ENCODE results near the gene AGBL4. TPM values are rescaled to one million over a fixed set of nuclear protein-coding genes. Genes with fewer than 3 reads are reported as not detected.

The AGBL4 gene
- total RNA-seq, 6 experiments from 2014 or later: 0.06 to 1.8 (median 0.93) TPM

DNA sequence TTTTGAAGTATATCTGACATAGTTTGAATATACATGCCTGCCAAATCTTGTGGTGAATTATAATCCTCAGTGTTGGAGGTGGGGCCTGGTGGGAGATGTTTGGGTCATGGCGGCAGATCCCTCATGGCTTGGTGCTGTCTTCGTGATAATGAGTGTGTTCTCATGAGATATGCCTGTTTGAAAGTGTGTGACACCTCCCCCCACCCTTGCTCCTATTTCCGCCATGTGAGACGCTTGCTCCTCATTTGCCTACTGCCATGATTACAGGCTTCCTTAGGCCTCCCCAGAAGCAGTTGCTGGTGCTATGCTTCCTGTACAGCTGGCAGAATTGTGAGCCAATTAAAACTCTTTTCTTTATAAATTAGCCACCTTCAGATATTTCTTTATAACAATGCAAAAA is 810.5 kb downstream of the AGBL4 start:
- Histone ChIP-seq H3K4me3 (no peak overlapping the region), H3K27ac (no peak overlapping the region), H3K27me3 (no peaks in the 10 kb centered on the region), H3K4me1 (no peaks in the 10 kb centered on the region), H3K36me3 (no peaks in the 10 kb centered on the region), H3K9me3 (no peaks in the 10 kb centered on the region)
- DNase-seq (no peak), ATAC-seq (no peak)
- TF ChIP-seq, protein P1, sequence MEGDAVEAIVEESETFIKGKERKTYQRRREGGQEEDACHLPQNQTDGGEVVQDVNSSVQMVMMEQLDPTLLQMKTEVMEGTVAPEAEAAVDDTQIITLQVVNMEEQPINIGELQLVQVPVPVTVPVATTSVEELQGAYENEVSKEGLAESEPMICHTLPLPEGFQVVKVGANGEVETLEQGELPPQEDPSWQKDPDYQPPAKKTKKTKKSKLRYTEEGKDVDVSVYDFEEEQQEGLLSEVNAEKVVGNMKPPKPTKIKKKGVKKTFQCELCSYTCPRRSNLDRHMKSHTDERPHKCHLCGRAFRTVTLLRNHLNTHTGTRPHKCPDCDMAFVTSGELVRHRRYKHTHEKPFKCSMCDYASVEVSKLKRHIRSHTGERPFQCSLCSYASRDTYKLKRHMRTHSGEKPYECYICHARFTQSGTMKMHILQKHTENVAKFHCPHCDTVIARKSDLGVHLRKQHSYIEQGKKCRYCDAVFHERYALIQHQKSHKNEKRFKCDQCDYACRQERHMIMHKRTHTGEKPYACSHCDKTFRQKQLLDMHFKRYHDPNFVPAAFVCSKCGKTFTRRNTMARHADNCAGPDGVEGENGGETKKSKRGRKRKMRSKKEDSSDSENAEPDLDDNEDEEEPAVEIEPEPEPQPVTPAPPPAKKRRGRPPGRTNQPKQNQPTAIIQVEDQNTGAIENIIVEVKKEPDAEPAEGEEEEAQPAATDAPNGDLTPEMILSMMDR (IDR thresholded peaks at IDR 0.05): no peak
- TF ChIP-seq POLR2A (IDR thresholded peaks at IDR 0.05): no peak
- 57% methylated on average over 4 of the region's 4 CpGs for WGBS (ENCODE audit: insufficient coverage, low coverage, low lambda C conversion rate, missing lambda C conversion rate)
- intact Hi-C loops (cut with DNase I): no loop called here

DNA sequence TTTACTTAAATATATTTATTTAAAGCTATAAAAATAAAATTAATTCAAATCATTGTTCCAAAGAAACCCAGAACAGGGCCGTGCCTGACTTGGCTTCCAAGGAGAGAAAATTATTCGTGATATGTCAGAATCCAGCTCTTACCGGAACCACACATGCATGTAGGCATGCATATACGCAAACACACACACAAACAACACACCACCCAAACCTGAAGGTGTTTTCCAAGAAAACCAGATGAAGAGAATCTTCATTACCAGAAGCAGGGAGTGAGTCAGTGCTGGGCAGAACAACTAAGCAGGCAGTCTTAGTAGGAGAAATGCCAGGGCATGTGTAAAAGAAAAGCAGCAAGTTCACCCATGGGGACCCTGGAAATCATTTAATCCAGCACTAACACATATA is 815.0 kb downstream of the AGBL4 start:
- TF ChIP-seq, protein P1 (IDR thresholded peaks at IDR 0.05): no peak
- no peak for TF ChIP-seq POLR2A (IDR thresholded peaks at IDR 0.05)
- DNase-seq: no peak
- Histone ChIP-seq H3K27me3 (no peaks in the 10 kb centered on the region), H3K9me3 (no peaks in the 10 kb centered on the region), H3K27ac (no peak overlapping the region), H3K36me3 (no peaks in the 10 kb centered on the region), H3K4me1 (no peaks in the 10 kb centered on the region), H3K4me3 (no peak overlapping the region)
- WGBS (ENCODE audit: insufficient coverage, low coverage, low lambda C conversion rate, missing lambda C conversion rate): 59% methylated on average over 4 of the region's 4 CpGs
- intact Hi-C loops (cut with DNase I): no loop called here
- ATAC-seq: no peak

DNA sequence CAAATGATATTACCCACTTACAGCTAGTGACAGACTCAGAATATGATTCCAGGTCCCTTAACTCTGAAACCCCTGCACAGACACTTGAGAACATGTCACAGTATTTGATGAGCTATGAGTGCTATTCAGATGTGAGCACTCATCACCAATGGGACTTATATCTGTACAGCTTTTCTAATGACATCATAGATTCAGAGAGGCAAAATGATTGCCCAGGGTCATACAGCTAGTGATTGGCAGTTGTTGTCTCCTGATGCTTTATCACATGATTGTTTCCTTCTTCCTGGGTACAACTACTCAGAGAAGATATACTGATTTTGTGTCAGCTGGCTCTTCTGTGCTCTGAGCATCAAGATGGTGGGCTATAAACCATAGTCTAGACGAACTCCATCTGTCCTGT is 819.0 kb downstream of the AGBL4 start:
- H3K9me3 ChIP-seq: no peaks in the 10 kb centered on the region
- ATAC-seq (no peak), DNase-seq (no peak)
- no peaks in the 10 kb centered on the region for H3K4me1 ChIP-seq
- no peak overlapping the region for H3K4me3 ChIP-seq
- no peak for TF ChIP-seq POLR2A (IDR thresholded peaks at IDR 0.05)
- TF ChIP-seq, protein P1 (IDR thresholded peaks at IDR 0.05): no peak
- no peaks in the 10 kb centered on the region for H3K36me3 ChIP-seq
- H3K27ac ChIP-seq: no peak overlapping the region
- WGBS (ENCODE audit: insufficient coverage, low coverage, low lambda C conversion rate, missing lambda C conversion rate): 8% methylated on average over 1 of the region's 1 CpG
- intact Hi-C loops (cut with DNase I): no loop called here
- no peaks in the 10 kb centered on the region for H3K27me3 ChIP-seq

DNA sequence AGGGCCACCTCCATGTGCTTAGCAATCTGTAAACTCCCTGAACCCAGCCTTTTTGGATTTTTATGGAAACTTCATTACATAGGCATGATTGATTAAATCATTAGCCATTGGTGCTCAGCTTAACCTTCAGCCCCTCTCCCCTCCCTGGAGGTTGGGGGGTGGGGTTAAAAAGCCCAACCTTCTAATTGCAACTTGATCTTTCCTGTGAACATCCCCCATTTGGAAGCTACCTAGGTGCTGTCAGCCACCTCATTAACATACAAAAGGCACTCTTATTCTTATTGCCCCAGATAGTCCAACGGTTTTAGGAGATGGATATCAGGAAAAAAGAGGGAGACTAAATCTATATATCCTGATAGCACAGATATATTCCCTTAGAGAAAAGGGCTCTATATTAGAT is 823.0 kb downstream of the AGBL4 start:
- Histone ChIP-seq H3K36me3 (no peaks in the 10 kb centered on the region), H3K9me3 (no peaks in the 10 kb centered on the region), H3K4me1 (no peaks in the 10 kb centered on the region), H3K27ac (no peak overlapping the region), H3K4me3 (no peak overlapping the region), H3K27me3 (peaks cover 0 to 5% of the 10 kb centered on the region in 2 donors)
- no peak for TF ChIP-seq POLR2A (IDR thresholded peaks at IDR 0.05)
- TF ChIP-seq, protein P1 (IDR thresholded peaks at IDR 0.05): no peak
- 14% methylated on average over 1 of the region's 1 CpG for WGBS (ENCODE audit: insufficient coverage, low coverage, low lambda C conversion rate, missing lambda C conversion rate)
- intact Hi-C loops (cut with DNase I): no loop called here
- DNase-seq: no peak
- ATAC-seq: no peak

DNA sequence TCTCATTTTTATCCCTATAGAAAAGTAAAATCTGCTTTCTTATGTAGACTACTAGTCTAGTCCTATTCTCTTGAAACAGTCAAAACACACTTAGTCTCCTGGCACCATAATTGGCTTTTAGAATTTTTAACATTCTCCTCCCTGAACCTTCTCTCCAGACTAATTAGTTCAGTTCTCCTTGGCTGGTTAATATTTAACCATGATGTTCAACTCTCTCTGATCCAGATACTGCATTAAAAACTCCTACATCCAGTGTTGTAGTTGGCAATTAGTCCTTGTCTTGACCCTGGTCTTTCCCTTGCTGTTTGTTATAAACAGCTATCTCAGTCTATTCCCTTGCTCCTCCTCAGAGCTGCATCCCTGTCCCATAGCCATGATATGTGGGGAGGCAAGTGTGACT is 824.2 kb downstream of the AGBL4 start:
- peaks cover 0 to 5% of the 10 kb centered on the region in 2 donors for H3K27me3 ChIP-seq
- ATAC-seq: no peak
- no peaks in the 10 kb centered on the region for H3K9me3 ChIP-seq
- H3K27ac ChIP-seq: no peak overlapping the region
- no peak for DNase-seq
- no peaks in the 10 kb centered on the region for H3K4me1 ChIP-seq
- no peaks in the 10 kb centered on the region for H3K36me3 ChIP-seq
- no peak overlapping the region for H3K4me3 ChIP-seq
- intact Hi-C loops (cut with DNase I): no loop called here
- TF ChIP-seq POLR2A (IDR thresholded peaks at IDR 0.05): no peak
- TF ChIP-seq, protein P1 (IDR thresholded peaks at IDR 0.05): no peak
